IPS-18c (cell line): ENCODE data around the gene ANKRD52.
"Not testable (repeated sequence)": the region's sequence is repeated elsewhere in the genome, so short reads cannot be mapped to it uniquely, and the experiment has no call there.

Source experiments
- H3K4me3 ChIP-seq: 2 replicates; pipeline ENCODE4 v1.7.0; 2013; ENCODE audit warnings: low read depth, mild to moderate bottlenecking, low read length, moderate library complexity; ENCODE audit not compliant: insufficient read depth
- H3K9me3 ChIP-seq: one replicate; pipeline ENCODE4 v1.6.1; 2013; ENCODE audit warnings: mild to moderate bottlenecking, low read length, moderate library complexity; ENCODE audit not compliant: control insufficient read depth, insufficient read depth

ANKRD52 gene

GRCh38 chr12:56282030-56282429 is 23.8 kb upstream of the ANKRD52 start:
- no peaks in the 10 kb centered on the region for H3K9me3 ChIP-seq
- no peak overlapping the region for H3K4me3 ChIP-seq

- no peak overlapping the region for H3K4me3 ChIP-seq
- H3K9me3 ChIP-seq, result no peaks in the 10 kb centered on the region
These were observed 22.7 kb upstream of the ANKRD52 start for GRCh38 chr12:56280849-56281248.

- no peak overlapping the region for H3K4me3 ChIP-seq
- H3K9me3 ChIP-seq, result no peaks in the 10 kb centered on the region
These were observed 20.7 kb upstream of the ANKRD52 start for GRCh38 chr12:56278905-56279304.

GRCh38 chr12:56274299-56274698 is 16.1 kb upstream of the ANKRD52 start:
- Histone ChIP-seq H3K9me3 (no peaks in the 10 kb centered on the region), H3K4me3 (no peak overlapping the region)

GRCh38 chr12:56272468-56272867 is 14.3 kb upstream of the ANKRD52 start:
- not testable (repeated sequence) for H3K4me3 ChIP-seq, H3K9me3 ChIP-seq

- no peak overlapping the region for H3K4me3 ChIP-seq
- no peaks in the 10 kb centered on the region for H3K9me3 ChIP-seq
These were observed 12.8 kb upstream of the ANKRD52 start for GRCh38 chr12:56271031-56271430.

- Histone ChIP-seq H3K9me3 (no peaks in the 10 kb centered on the region), H3K4me3 (peak overlapping the region; percentile 97)
These were observed 9.4 kb upstream of the ANKRD52 start for GRCh38 chr12:56267443-56268071.

- no peaks in the 10 kb centered on the region for H3K9me3 ChIP-seq
These were observed 8.7 kb upstream of the ANKRD52 start, which contains the start of gene COQ10A for GRCh38 chr12:56266693-56267442. Gene COQ10A (plus strand): TSS chr12:56266942. CDS start chr12:56267119, 177 bp downstream.

GRCh38 chr12:56266068-56266692 is 8.0 kb upstream of the ANKRD52 start:
- H3K4me3 ChIP-seq, result peak overlapping the region; percentile 97
- not testable (repeated sequence) for H3K9me3 ChIP-seq

More at GRCh38 chr12:56266693-56267442, 8.7 kb upstream of the ANKRD52 start, which contains the start of gene COQ10A:
- H3K4me3 ChIP-seq, result peak within 1 kb of the TSS; percentile 97

- not testable (repeated sequence) for H3K9me3 ChIP-seq, H3K4me3 ChIP-seq
These were observed 4.8 kb upstream of the ANKRD52 start for GRCh38 chr12:56262955-56263354.

GRCh38 chr12:56261503-56262232 is 3.5 kb upstream of the ANKRD52 start:
- H3K4me3 ChIP-seq, result no peak overlapping the region
- H3K9me3 ChIP-seq, result no peaks in the 10 kb centered on the region

- H3K4me3 ChIP-seq, result no peak overlapping the region
- no peaks in the 10 kb centered on the region for H3K9me3 ChIP-seq
These were observed 2.7 kb upstream of the ANKRD52 start for GRCh38 chr12:56260921-56261320.

- Histone ChIP-seq H3K9me3 (no peaks in the 10 kb centered on the region), H3K4me3 (no peak overlapping the region)
These were observed 2.2 kb upstream of the ANKRD52 start for GRCh38 chr12:56260380-56260779.

GRCh38 chr12:56258820-56259183 is 618 bp upstream of the ANKRD52 start:
- no peaks in the 10 kb centered on the region for H3K9me3 ChIP-seq
- H3K4me3 ChIP-seq, result peak overlapping the region; percentile 71

GRCh38 chr12:56257491-56258067 is 605 bp downstream of the ANKRD52 start:
- H3K9me3 ChIP-seq, result no peaks in the 10 kb centered on the region
- peak overlapping the region; percentile 71 for H3K4me3 ChIP-seq

GRCh38 chr12:56257071-56257470 is 1.1 kb downstream of the ANKRD52 start:
- Histone ChIP-seq H3K9me3 (no peaks in the 10 kb centered on the region), H3K4me3 (peak overlapping the region; percentile 71)

GRCh38 chr12:56256326-56256960 is 1.7 kb downstream of the ANKRD52 start:
- Histone ChIP-seq H3K9me3 (no peaks in the 10 kb centered on the region), H3K4me3 (peak overlapping the region; percentile 71)
